NCI-H82 (cell line): ENCODE results near the gene PCGF6.
"Not testable (repeated sequence)": the region's sequence is repeated elsewhere in the genome, so short reads cannot be mapped to it uniquely, and the experiment has no call there.

Experiments
- DNase-seq: peaks from one replicate; lab custom pipeline; 2025; lab: John Stamatoyannopoulos, UW

The PCGF6 gene, protein sequence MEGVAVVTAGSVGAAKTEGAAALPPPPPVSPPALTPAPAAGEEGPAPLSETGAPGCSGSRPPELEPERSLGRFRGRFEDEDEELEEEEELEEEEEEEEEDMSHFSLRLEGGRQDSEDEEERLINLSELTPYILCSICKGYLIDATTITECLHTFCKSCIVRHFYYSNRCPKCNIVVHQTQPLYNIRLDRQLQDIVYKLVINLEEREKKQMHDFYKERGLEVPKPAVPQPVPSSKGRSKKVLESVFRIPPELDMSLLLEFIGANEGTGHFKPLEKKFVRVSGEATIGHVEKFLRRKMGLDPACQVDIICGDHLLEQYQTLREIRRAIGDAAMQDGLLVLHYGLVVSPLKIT

GRCh38 chr10:103350517-103351260, at the start of gene PCGF6:
Gene PCGF6 (minus strand): TSS chr10:103351140. CDS start chr10:103351066, 74 bp downstream.
- peak; percentile 85 for DNase-seq

GRCh38 chr10:103397191-103397825, 46.4 kb upstream of the PCGF6 start:
- no peak for DNase-seq

DNA sequence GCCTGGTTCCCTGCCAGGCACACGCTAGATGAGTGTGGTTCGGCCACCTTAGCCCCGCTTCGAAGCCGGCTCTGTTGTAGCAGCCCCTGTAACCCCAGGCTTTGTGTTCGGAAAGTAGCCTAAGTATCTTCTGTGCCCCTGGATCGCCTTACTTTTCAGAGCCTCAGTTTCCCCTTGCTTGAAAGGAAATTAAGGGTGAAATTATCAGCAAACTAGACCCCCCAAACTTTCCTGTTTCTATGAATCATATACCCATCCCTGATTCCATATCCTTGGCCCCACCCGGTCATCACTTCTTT, 45.8 kb upstream of the PCGF6 start:
- DNase-seq = peak; percentile 23

- peak; percentile 98 for DNase-seq
These were observed 45.3 kb upstream of the PCGF6 start, which contains the start of the genes ATP5MK and PDCD11 for GRCh38 chr10:103396067-103396788. Gene ATP5MK (minus strand): TSS chr10:103396475. CDS start chr10:103392457, 4,018 bp downstream. Gene PDCD11 (plus strand): TSS chr10:103396626. CDS start chr10:103398427, 1,801 bp downstream.

DNA sequence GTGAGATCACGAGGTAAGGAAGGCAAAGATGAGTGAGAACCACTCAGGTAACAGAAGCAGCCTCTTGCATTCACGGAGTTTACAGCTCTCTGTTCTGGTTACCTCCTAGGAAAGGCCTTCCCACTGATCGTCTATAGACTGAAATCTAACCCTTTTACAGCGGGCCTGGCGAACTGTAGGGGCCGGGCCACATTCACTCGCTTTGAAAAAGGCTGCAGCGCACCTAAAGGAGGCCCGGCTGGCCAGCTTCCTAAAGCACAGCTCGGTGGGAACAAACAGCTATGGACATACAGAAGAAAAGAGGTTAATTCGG, 44.8 kb upstream of the PCGF6 start:
- DNase-seq = peak; percentile 28

DNA sequence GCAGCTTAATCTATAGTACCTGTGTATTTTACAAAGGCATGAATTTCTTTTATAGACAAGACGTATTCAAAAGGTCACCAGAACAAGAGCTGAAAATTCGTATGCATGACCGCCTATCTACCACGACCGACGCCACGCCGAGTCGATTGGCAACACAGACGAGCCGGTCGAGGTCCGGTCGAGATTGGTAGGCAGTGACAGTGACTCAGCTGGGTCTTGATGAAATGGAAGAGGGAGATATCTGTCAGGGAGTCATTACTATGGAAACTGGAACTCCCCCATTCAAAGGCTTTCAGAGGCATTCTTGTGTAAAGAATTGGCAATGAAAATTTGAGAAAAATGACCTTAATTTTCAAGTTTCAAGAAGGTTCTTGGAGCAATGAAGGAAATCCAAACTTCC, 43.2 kb upstream of the PCGF6 start:
- DNase-seq = no peak

DNA sequence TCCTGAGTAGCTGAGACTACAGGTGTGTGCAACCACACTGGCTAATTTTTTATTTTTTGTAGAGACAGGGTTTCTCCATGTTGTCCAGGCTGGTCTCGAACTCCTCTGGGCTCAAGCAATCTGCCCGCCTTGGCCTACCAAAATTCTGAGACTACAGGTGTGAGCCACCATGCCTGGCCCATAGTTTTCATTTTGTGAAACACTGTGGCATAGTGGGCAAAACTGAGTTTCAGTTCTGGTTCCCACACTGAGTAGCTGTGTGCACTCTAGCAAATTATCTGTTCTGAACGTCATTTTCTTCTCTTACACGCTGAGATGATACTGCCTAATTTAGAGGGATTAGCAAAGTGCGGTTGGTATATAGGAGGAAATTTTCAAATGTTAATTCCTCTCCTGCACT, 31.8 kb upstream of the PCGF6 start:
- no peak for DNase-seq

DNA sequence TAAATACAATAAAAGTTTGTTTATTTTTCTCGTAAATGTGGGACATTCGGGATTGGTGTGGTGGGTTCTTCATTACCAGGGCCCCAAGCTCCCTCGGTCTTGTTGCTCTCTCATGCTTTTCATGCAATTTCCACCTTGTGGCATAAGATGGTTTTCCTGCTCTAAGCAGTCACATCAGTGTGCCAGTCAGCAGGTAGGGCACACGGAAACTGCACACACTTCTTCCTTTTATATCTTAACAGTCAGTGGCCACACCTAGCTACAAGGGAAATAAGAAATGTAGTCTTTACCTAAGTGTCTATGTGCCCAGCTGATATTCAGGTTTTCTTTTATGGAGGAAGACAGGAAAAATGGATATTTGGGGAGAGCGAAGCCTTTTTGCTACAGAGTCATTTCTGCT, 23.3 kb upstream of the PCGF6 start:
- no peak for DNase-seq

DNA sequence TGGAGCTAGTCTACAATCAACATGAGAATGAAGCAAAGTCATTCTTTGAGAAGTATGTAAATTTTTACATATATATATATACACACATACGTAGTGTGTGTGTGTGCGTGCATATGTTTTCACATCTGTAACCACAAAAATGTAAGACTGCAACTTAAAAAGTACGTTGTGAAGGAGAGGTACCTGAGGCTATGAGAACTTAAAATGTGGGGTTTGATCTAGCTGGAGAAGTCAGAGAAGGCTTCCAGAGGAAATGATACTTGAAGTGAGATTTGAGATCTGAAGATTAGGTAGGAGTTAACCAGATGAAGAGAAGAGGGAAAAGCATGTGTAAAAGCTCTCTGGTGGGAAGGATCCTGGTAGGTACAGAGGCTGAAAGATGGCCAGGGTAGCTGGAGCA, 22.6 kb upstream of the PCGF6 start:
- DNase-seq = no peak

DNA sequence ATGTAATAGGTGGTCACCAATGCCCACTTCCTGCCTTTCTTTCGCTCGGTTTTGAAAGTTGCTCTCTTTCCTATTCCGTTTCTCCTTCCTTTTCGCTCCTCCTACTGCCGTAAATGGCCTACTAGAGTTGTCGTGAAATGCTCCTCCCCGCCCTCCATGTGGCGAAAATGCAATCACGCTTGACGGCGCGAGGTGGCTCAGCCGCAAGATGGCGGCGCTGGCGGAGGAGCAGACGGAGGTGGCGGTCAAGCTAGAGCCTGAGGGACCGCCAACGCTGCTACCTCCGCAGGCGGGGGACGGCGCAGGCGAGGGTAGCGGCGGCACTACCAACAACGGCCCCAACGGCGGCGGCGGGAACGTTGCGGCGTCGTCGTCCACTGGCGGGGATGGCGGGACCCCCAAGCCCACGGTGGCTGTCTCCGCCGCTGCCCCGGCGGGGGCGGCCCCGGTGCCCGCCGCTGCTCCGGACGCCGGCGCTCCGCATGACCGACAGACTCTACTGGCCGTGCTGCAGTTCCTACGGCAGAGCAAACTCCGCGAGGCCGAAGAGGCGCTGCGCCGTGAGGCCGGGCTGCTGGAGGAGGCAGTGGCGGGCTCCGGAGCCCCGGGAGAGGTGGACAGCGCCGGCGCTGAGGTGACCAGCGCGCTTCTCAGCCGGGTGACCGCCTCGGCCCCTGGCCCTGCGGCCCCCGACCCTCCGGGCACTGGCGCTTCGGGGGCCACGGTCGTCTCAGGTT, 17.0 kb upstream of the PCGF6 start, which contains the start of gene TAF5:
Gene TAF5, plus strand, starts transcription at position 195 of the 737 bp plus-strand sequence. Its CDS starts 14 bp downstream, at position 209.
- peak; percentile 95 for DNase-seq

GRCh38 chr10:103367379-103367781, 16.4 kb upstream of the PCGF6 start:
- DNase-seq = peak; percentile 49

GRCh38 chr10:103360791-103361190, 9.9 kb upstream of the PCGF6 start:
- not testable (repeated sequence) for DNase-seq

DNA sequence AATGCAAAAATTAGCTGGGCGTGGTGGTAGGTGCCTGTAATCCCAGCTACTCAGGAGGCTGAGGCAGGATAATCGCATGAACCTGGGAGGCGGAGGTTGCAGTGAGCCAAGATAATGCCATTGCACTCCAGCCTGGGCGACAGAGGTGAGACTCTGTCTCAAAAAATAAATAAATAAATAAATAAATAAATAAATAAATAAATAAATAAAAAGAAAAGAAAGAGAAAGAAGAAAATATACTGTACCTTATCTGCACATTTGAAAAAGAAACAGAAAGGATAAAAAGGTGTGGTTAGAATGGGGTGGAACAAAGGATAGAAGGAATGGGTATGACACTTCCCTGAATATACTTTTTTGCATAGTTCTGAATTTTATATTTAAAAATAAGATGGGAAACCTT, 8.6 kb upstream of the PCGF6 start:
- DNase-seq = not testable (repeated sequence)

GRCh38 chr10:103355906-103356599, 5.1 kb upstream of the PCGF6 start:
- DNase-seq = no peak

GRCh38 chr10:103354567-103354966, 3.6 kb upstream of the PCGF6 start:
- DNase-seq = not testable (repeated sequence)

GRCh38 chr10:103353281-103353680, 2.3 kb upstream of the PCGF6 start:
- no peak for DNase-seq

DNA sequence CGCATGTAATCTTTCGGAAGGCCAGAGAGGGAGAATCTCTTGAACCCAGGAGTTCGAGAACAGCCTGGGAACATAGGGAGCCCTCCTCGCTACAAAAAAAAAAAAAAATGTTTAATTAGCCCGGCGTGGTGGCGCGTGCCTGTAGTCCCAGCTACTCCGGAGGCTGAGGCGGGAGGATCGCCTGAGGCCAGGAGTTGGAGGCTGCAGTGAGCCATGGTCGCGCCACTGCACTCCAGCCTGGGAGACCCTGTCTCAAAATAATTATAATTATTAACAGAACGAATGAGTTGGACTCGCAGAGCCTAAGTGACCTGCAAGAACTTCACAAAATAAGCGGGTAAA, 794 bp downstream of the PCGF6 start:
- no peak for DNase-seq

DNA sequence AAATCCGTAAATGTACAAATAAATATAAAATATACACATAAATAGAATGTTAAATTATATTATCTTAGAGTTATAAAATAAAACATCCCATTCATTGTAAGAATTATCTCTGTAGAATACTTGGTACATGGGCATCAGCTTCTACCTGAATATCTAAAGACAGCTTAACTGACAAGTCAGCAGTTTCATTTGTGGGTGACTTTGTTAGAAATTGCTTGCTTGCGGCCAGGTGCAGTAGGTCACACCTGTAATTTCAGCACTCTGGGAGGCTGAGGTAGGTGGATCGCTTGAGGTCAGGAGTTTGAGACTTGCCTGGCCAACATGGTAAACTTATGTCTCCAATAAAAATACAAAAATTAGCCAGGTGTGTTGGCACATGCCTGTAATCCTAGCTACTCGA, 14.6 kb downstream of the PCGF6 start:
- no peak for DNase-seq

- DNase-seq = no peak
These were observed 16.4 kb downstream of the PCGF6 start for GRCh38 chr10:103334567-103334966.

- DNase-seq = peak; percentile 32
These were observed 16.9 kb downstream of the PCGF6 start for GRCh38 chr10:103333934-103334520.

DNA sequence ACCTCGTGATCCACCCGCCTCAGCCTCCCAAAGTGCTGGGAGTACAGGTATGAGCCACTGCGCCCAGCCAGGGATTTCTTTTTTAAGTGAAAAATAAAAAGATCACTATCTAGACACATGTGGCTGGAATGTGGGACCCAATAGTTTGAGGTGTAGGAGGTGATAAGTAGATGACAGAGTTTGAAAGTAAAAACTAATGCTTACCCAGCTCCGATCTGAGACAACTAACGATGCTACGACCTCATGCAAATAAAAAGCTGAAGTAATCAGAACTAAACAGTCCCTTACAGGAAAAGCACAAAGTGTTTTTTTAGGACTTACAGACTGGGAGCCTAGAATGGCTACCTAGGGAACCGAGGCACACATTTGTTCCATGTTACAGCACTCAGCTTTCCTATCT, 23.0 kb downstream of the PCGF6 start:
- DNase-seq = no peak
